Astrocyte (in vitro differentiated cells and primary cell): ENCODE results near the gene PRRC2C.

Experiments used
- CTCF ChIP-seq: IDR thresholded peaks from 2 replicates; pipeline ENCODE4 v1.5.1; 2011; ENCODE audit warnings: low read depth, mild to moderate bottlenecking, inconsistent platforms, low read length, moderate library complexity; ENCODE audit not compliant: insufficient read depth
- EZH2 ChIP-seq: IDR thresholded peaks from 2 replicates; pipeline ENCODE4 v1.6.1; 2012; ENCODE audit warnings: mild to moderate bottlenecking, low read length, inconsistent platforms; ENCODE audit not compliant: insufficient read depth

- TF ChIP-seq CTCF: no peak
- TF ChIP-seq EZH2: no peak
Observed at GRCh38 chr1:171487038-171487437, 1.7 kb downstream of the PRRC2C start.
